Measurements from ENCODE around the gene CHD1. TPM values are rescaled to one million over a fixed set of nuclear protein-coding genes. Genes with fewer than 3 reads are reported as not detected.

The CHD1 gene
- total and polyA plus RNA-seq, 9 of the 15 experiments (the other 6 are each of a cell fraction or from before 2014, with no cell fraction given): 27.3 to 133 (median 58.7) TPM

DNA sequence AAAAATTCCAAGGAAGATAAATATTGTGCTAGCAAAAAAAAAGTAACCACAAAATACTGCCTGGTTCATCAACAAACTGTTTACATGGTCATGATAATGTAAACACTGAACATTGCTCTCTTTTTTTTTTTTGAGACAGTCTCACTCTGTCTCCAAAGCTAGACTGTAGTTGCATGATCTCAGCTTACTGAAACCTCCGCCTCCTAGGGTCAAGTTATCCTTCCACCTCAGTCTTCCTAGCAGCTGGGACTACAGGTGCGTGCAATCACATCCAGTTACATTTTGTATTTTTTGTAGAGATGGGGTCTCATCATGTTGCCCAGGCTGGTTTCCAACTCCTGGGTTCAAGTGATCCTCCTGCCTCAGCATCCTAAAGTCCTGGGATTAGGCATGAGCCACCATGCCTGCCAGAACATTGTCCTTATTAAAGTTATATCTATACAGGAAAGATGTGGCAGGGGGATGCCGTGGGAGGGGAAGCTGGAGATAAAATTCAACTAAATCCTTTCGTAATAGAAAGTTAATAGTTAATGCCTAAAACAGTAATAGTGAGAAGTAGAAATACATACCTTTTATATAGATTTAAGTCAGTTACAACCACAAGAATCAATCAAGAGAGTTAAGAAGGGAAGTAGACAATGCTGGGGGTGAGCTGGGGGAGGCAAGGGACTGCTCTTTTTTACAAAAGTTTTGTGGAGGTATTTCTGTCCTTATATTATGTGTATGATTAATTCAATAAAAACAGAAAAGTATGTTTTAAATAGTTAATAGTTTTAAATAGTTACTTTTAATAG is 103.0 kb downstream of the CHD1 start:
- Histone ChIP-seq H3K4me1 (replicated peaks in 1 of 2; ENCODE audit: control insufficient read depth in 2 of 2, insufficient read depth in 2 of 2, low read length in 2 of 2) (no peaks in the 10 kb centered on the region), H3K9me1 (ENCODE audit: control insufficient read depth, insufficient read depth, low read length) (no peaks in the 10 kb centered on the region), H2AFZ (ENCODE audit: low read depth, low read length) (no peak overlapping the region), H3K9ac (ENCODE audit: insufficient read depth in 1 of 2, low read depth in 2 of 2, low read length in 2 of 2) (no peak overlapping the region), H3K27ac (ENCODE audit: extremely low read depth, low read depth, low read length) (no peak overlapping the region), H4K20me1 (replicated peaks; ENCODE audit: control insufficient read depth, insufficient read depth, low read length) (no peaks in the 10 kb centered on the region), H3K9me3 (replicated peaks; ENCODE audit: control insufficient read depth, insufficient read depth, low read depth, low read length) (no peaks in the 10 kb centered on the region), H3K79me2 (ENCODE audit: control insufficient read depth, insufficient read depth, low read length) (no peaks in the 10 kb centered on the region), H3K4me2 (ENCODE audit: insufficient read depth, low read length) (no peak overlapping the region), H3K36me3 (ENCODE audit: control insufficient read depth, insufficient read depth, low read length) (no peaks in the 10 kb centered on the region), H3K4me3 (no peak overlapping the region), H3K27me3 (ENCODE audit: control insufficient read depth in 2 of 2, insufficient read depth in 2 of 2, low read length in 2 of 2) (no peaks in the 10 kb centered on the region)
- 0% methylated on average over 4 of the region's 4 CpGs for WGBS (ENCODE audit: insufficient coverage, low coverage, missing lambda C conversion rate)
- ChIA-PET CTCF (ENCODE audit: low intra/inter-chr PET ratio) (interaction anchor here (1.0 kb wide), 1 partner anchor 1594 kb away, joined by 3 read pairs; no protein-coding TSS in a partner anchor), POLR2A (no interaction called here)
- in situ Hi-C loops (cut with MboI): no loop called here
- ATAC-seq (no peak), DNase-seq (ENCODE audit: extremely low read depth in 1 of 4, low spot score in 3 of 4) (no peak), FAIRE-seq (no peak)
- BruUV-seq (replicated peaks): no TSS peak
- intact Hi-C loops (cut with micrococcal nuclease): loop anchor here (5.0 kb wide), 1 partner anchor 237 kb away; no protein-coding TSS in a partner anchor
- TF ChIP-seq ZFX (CRISPR knock-in tag; IDR thresholded peaks at IDR 0.05) (no peak), ZNF707 (CRISPR knock-in tag; conservative IDR thresholded peaks at IDR 0.05) (no peak), RB1 (IDR thresholded peaks at IDR 0.05; ENCODE audit: low read depth) (no peak), ZNF140 (CRISPR knock-in tag; IDR thresholded peaks at IDR 0.05) (no peak), NFIX (CRISPR knock-in tag; IDR thresholded peaks at IDR 0.05; ENCODE audit: low read depth) (no peak), HDGF (IDR thresholded peaks at IDR 0.05) (no peak), ZNF3 (CRISPR knock-in tag; IDR thresholded peaks at IDR 0.05) (no peak), FOXA1 (IDR thresholded peaks at IDR 0.05; ENCODE audit: borderline replicate concordance) (no peak), NONO (IDR thresholded peaks at IDR 0.05; ENCODE audit: low read depth in 2 of 2, low read length in 1 of 2) (no peak), MEF2A (IDR thresholded peaks at IDR 0.05; ENCODE audit: control insufficient read depth, low read depth, low read length) (no peak), PRDM10 (IDR thresholded peaks at IDR 0.05; ENCODE audit: partially characterized antibody) (no peak), ZZZ3 (IDR thresholded peaks at IDR 0.05) (no peak), DDX20 (tag; IDR thresholded peaks at IDR 0.05; ENCODE audit: low read depth) (no peak)
- TF ChIP-seq, protein P1, sequence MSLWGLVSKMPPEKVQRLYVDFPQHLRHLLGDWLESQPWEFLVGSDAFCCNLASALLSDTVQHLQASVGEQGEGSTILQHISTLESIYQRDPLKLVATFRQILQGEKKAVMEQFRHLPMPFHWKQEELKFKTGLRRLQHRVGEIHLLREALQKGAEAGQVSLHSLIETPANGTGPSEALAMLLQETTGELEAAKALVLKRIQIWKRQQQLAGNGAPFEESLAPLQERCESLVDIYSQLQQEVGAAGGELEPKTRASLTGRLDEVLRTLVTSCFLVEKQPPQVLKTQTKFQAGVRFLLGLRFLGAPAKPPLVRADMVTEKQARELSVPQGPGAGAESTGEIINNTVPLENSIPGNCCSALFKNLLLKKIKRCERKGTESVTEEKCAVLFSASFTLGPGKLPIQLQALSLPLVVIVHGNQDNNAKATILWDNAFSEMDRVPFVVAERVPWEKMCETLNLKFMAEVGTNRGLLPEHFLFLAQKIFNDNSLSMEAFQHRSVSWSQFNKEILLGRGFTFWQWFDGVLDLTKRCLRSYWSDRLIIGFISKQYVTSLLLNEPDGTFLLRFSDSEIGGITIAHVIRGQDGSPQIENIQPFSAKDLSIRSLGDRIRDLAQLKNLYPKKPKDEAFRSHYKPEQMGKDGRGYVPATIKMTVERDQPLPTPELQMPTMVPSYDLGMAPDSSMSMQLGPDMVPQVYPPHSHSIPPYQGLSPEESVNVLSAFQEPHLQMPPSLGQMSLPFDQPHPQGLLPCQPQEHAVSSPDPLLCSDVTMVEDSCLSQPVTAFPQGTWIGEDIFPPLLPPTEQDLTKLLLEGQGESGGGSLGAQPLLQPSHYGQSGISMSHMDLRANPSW (CRISPR knock-in tag; IDR thresholded peaks at IDR 0.05): no peak
